Measurements from ENCODE around the gene NFIA. TPM values are rescaled to one million over a fixed set of nuclear protein-coding genes. Genes with fewer than 3 reads are reported as not detected.

Gene NFIA
- total RNA-seq, 4 donors from 2014 or later = 32.0 to 160 (median 32.9) TPM

DNA sequence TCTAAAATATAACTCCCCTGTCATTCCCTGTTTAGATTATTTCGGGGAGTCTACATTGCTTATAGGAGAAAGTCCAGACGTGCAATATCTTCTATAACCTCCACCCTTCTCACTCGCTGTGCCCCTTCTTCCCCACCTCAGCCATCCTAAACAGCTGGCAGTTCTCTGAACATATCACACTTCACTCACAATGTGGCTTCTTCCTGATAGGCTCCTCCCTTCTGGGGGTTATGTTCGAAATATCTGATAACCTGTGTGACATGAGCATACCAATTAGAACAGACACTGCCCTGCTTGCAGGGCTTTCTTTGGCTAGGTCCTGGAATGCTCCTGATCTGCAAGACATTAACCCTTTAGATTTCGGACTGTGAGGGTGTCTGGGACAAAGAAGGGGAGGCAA, 274.6 kb downstream of the NFIA start:
- H3K36me3 ChIP-seq = peaks cover 0 to 27% (median 0%) of the 10 kb centered on the region in 3 donors
- no peak overlapping the region for H3K27ac ChIP-seq
- no peak overlapping the region for H3K4me3 ChIP-seq
- no peaks in the 10 kb centered on the region for H3K9me3 ChIP-seq
- no peak for TF ChIP-seq CTCF (IDR thresholded peaks at IDR 0.05)
- no peak for TF ChIP-seq POLR2A (IDR thresholded peaks at IDR 0.05)
- no peak for DNase-seq
- H3K4me1 ChIP-seq = peaks cover 0 to under 1% (median 0%) of the 10 kb centered on the region in 4 donors
- no peaks in the 10 kb centered on the region for H3K27me3 ChIP-seq

- Histone ChIP-seq H3K27ac (no peak overlapping the region), H3K9me3 (no peaks in the 10 kb centered on the region), H3K36me3 (peaks cover 0 to 24% (median 0%) of the 10 kb centered on the region in 3 donors), H3K4me3 (no peak overlapping the region), H3K4me1 (peaks cover 0 to 6% (median 0%) of the 10 kb centered on the region in 4 donors), H3K27me3 (no peaks in the 10 kb centered on the region)
- TF ChIP-seq POLR2A (IDR thresholded peaks at IDR 0.05) (no peak), CTCF (IDR thresholded peaks at IDR 0.05) (no peak)
- no peak for DNase-seq
Measured at GRCh38 chr1:61357539-61357938, 275.2 kb downstream of the NFIA start.

DNA sequence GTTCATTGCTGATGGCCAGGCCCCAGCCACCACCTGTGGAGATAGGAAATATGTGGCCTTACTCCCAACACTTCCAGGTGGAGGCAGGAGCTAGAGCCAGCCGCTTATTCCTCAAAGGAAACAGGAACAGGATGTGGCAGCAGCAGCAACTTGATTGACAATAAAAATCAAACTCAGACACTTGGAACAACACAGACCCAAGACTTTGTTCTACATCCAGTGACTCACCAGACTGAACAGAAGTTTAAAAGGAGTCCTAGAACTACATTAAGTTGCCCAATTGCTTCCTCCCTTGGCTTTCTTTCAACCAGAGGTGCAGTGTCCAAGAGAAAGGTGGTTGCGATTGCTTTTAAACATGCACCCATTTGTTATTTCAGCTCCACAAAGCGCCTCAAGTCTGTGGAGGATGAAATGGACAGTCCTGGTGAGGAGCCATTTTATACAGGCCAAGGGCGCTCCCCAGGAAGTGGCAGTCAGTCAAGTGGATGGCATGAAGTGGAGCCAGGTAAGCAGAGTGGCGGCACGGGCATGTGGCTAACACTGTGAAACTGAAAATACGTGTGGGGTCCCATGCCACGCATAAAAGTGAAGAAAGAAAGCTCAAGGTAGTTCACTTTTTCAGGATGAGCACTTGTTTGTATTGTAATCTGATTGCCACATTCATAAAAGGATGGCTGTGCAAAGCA, 276.6 kb downstream of the NFIA start:
- Histone ChIP-seq H3K27ac (no peak overlapping the region), H3K9me3 (no peaks in the 10 kb centered on the region), H3K27me3 (no peaks in the 10 kb centered on the region), H3K36me3 (peaks cover 0 to 11% (median 0%) of the 10 kb centered on the region in 3 donors), H3K4me1 (peaks cover 0 to 6% (median 0%) of the 10 kb centered on the region in 4 donors), H3K4me3 (no peak overlapping the region)
- DNase-seq = no peak
- TF ChIP-seq CTCF (IDR thresholded peaks at IDR 0.05) (no peak), POLR2A (IDR thresholded peaks at IDR 0.05) (no peak)

- Histone ChIP-seq H3K27me3 (no peaks in the 10 kb centered on the region), H3K27ac (no peak overlapping the region), H3K9me3 (no peaks in the 10 kb centered on the region), H3K4me3 (no peak overlapping the region), H3K36me3 (peaks cover 0 to 10% (median 0%) of the 10 kb centered on the region in 3 donors), H3K4me1 (peaks cover 0 to 6% (median 0%) of the 10 kb centered on the region in 4 donors)
- DNase-seq = no peak
- TF ChIP-seq CTCF (IDR thresholded peaks at IDR 0.05) (no peak), POLR2A (IDR thresholded peaks at IDR 0.05) (no peak)
Measured at GRCh38 chr1:61361931-61362330, 279.6 kb downstream of the NFIA start.

GRCh38 chr1:61362351-61362750, 280.0 kb downstream of the NFIA start:
- H3K27me3 ChIP-seq = no peaks in the 10 kb centered on the region
- no peak for TF ChIP-seq CTCF (IDR thresholded peaks at IDR 0.05)
- TF ChIP-seq POLR2A (IDR thresholded peaks at IDR 0.05) = no peak
- no peak for DNase-seq
- H3K4me1 ChIP-seq = peaks cover 0 to 6% (median 0%) of the 10 kb centered on the region in 4 donors
- H3K36me3 ChIP-seq = peaks cover 0 to 10% (median 0%) of the 10 kb centered on the region in 3 donors
- no peak overlapping the region for H3K4me3 ChIP-seq
- no peak overlapping the region for H3K27ac ChIP-seq
- H3K9me3 ChIP-seq = no peaks in the 10 kb centered on the region

Measured in Peyer's patch (tissue), 4 donors.